ENCODE data around the gene MCAM.

Gene MCAM

DNA sequence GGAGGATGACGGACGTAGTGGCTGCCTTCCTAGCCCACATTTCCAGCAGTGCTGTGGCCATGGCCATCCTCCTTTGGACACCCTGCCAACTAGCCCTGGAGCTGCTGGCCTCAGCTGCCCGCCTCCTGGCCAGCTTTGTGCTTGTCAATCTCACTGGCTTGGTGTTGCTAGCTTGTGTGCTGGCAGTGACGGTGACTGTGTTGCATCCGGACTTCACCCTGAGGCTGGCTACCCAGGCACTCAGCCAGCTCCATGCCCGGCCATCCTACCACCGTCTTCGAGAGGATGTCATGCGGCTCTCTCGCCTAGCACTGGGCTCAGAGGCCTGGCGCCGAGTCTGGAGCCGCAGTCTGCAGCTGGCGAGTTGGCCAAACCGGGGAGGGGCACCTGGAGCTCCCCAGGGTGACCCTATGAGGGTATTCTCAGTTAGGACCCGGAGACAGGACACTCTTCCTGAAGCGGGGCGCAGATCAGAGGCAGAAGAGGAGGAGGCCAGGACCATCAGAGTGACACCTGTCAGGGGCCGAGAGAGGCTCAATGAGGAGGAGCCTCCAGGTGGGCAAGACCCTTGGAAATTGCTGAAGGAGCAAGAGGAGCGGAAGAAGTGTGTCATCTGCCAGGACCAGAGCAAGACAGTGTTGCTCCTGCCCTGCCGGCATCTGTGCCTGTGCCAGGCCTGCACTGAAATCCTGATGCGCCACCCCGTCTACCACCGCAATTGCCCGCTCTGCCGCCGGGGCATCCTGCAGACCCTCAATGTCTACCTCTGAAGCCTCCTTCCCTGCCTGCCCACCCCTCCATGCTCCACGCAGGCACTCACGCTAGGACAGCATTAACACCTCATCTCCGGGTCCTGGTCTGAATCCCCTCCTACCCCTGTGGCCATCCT lies 19.0 kb upstream of the MCAM start:
- TF ChIP-seq NFIC (IDR thresholded peaks at IDR 0.05): no peak
- TF ChIP-seq TEAD4 (IDR thresholded peaks at IDR 0.05): no peak
- no peak for TF ChIP-seq REST (IDR thresholded peaks at IDR 0.05; ENCODE audit: low read depth)
- no peak for TF ChIP-seq CREB1 (IDR thresholded peaks at IDR 0.05; ENCODE audit: low read depth)
- no peak for TF ChIP-seq TCF12 (IDR thresholded peaks at IDR 0.05; ENCODE audit: low read depth)
- TF ChIP-seq RAD21 (IDR thresholded peaks at IDR 0.05; ENCODE audit: low read depth): no peak
- TF ChIP-seq TAF1 (IDR thresholded peaks at IDR 0.05; ENCODE audit: low read depth): no peak
- TF ChIP-seq EP300 (IDR thresholded peaks at IDR 0.05; ENCODE audit: borderline replicate concordance): no peak
- no peak for TF ChIP-seq MAX (IDR thresholded peaks at IDR 0.05)
- TF ChIP-seq USF1 (IDR thresholded peaks at IDR 0.05): no peak

DNA sequence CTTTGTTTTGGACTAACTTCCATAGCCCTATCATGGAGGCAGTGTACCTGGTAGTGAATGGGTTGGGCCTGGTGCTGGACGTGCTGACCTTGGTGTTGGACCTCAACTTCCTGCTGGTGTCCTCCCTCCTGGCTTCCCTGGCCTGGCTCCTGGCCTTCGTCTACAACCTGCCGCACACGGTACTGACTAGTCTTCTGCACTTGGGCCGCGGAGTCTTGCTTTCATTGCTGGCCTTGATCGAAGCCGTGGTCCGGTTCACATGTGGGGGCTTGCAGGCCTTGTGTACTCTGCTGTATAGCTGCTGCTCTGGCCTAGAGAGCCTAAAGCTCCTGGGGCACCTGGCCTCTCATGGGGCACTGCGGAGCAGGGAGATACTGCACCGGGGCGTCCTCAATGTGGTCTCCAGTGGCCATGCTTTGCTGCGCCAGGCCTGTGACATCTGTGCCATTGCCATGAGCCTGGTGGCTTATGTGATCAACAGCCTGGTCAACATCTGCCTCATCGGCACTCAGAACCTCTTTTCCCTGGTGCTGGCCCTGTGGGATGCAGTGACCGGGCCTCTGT lies 18.2 kb upstream of the MCAM start:
- TF ChIP-seq EGR1 (IDR thresholded peaks at IDR 0.05) (no peak), USF1 (IDR thresholded peaks at IDR 0.05) (no peak), MAX (IDR thresholded peaks at IDR 0.05) (no peak), FOXM1 (IDR thresholded peaks at IDR 0.05; ENCODE audit: borderline replicate concordance, low read depth) (no peak), EP300 (IDR thresholded peaks at IDR 0.05; ENCODE audit: borderline replicate concordance) (no peak), ZBTB7A (IDR thresholded peaks at IDR 0.05; ENCODE audit: low read depth) (no peak), RAD21 (IDR thresholded peaks at IDR 0.05; ENCODE audit: low read depth) (no peak), CREB1 (IDR thresholded peaks at IDR 0.05; ENCODE audit: low read depth) (no peak), CEBPB (IDR thresholded peaks at IDR 0.05) (no peak), TAF1 (IDR thresholded peaks at IDR 0.05; ENCODE audit: low read depth) (no peak), YY1 (IDR thresholded peaks at IDR 0.05; ENCODE audit: low read depth) (no peak), TCF12 (IDR thresholded peaks at IDR 0.05; ENCODE audit: low read depth) (no peak), NFIC (IDR thresholded peaks at IDR 0.05) (no peak), TEAD4 (IDR thresholded peaks at IDR 0.05) (no peak), REST (IDR thresholded peaks at IDR 0.05; ENCODE audit: low read depth) (no peak)

GRCh38 chr11:119334174-119334930 lies 17.4 kb upstream of the MCAM start, which contains the start of gene RNF26:
Gene RNF26 (plus strand): TSS chr11:119334527. CDS start chr11:119335123, 596 bp downstream.
- TF ChIP-seq RAD21 (IDR thresholded peaks at IDR 0.05; ENCODE audit: low read depth): no peak
- TF ChIP-seq ZBTB7A (IDR thresholded peaks at IDR 0.05; ENCODE audit: low read depth): peak; percentile 68; the same call in 1 of the 2 replicates
- TF ChIP-seq TCF12 (IDR thresholded peaks at IDR 0.05; ENCODE audit: low read depth): 0 out of 2 replicates have a peak, but pooled peaks have one; percentile 14
- TF ChIP-seq CREB1 (IDR thresholded peaks at IDR 0.05; ENCODE audit: low read depth): peak; percentile 81
- TF ChIP-seq TEAD4 (IDR thresholded peaks at IDR 0.05): no peak
- peak; percentile 100 for TF ChIP-seq FOXM1 (IDR thresholded peaks at IDR 0.05; ENCODE audit: borderline replicate concordance, low read depth)
- no peak for TF ChIP-seq EP300 (IDR thresholded peaks at IDR 0.05; ENCODE audit: borderline replicate concordance)
- no peak for TF ChIP-seq USF1 (IDR thresholded peaks at IDR 0.05)
- TF ChIP-seq MAX (IDR thresholded peaks at IDR 0.05): peak; percentile 41; the same call in 1 of the 2 replicates
- TF ChIP-seq YY1 (IDR thresholded peaks at IDR 0.05; ENCODE audit: low read depth): peak; percentile 98
- peak; percentile 95 for TF ChIP-seq TAF1 (IDR thresholded peaks at IDR 0.05; ENCODE audit: low read depth)
- TF ChIP-seq EGR1 (IDR thresholded peaks at IDR 0.05): no peak
